ENCODE results near the gene OR13C8.

Gene OR13C8

DNA sequence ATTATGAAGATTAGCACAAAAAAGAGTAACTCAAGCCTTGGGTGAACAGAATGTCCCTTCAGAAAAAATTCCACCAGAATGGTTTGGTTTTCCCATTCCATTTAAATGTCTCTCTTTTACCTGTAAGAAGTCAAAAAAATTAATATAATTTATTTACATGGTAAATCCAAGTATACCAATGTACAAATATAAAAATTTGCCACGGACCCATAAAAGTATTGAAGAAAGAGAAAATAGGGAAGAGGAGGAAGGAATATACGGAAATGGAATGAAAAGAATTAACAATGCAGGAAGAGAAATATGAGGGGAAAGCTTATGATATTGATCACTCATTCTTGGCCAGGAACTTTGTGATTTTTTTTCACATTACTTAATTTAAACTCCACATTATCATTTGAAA lies 49.1 kb downstream of the OR13C8 start, which contains the start of gene OR13C9:
Gene OR13C9, minus strand, starts transcription at position 101 of the 400 bp plus-strand sequence. Its CDS starts 0 bp downstream, at position 101.
- DNase-seq = no peak
